Measurements from ENCODE around the gene PLCD4. TPM values are rescaled to one million over a fixed set of nuclear protein-coding genes. Genes with fewer than 3 reads are reported as not detected.

The PLCD4 gene
- total RNA-seq, 1 donor from 2014 or later, result 1.9 TPM

DNA sequence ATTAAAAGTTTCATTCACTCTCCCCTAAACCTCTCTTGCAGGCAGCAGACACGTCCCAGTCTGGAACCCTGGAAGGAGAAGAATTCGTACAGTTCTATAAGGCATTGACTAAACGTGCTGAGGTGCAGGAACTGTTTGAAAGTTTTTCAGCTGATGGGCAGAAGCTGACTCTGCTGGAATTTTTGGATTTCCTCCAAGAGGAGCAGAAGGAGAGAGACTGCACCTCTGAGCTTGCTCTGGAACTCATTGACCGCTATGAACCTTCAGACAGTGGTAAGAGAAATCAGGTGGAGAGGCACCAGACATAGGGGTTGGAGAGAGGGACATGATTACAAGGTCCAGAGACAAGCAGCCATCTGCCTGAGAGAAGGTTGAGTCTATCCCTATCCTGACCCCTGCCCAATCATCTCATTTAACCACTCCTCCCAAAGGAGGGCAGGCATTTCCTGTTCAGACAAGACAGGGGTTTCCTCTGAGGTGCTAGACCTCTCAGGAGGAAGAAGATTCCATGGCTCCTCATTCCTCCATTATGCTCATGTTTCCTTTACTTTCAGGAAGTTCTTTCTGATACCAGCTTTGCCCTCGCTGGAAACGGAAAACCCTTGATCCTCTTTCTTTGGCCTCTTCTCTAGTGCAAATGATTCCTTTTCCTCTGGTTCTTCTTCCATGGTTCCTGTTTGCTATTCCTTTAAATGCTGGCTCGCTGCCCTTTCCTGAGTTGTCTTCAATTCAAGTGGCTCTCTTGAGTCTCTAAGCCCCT, 15.1 kb downstream of the PLCD4 start:
- H3K27me3 ChIP-seq, result no peaks in the 10 kb centered on the region
- no peak for DNase-seq (ENCODE audit: low spot score in 2 of 2)
- H3K9me3 ChIP-seq, result no peaks in the 10 kb centered on the region
- no peak overlapping the region for H3K4me3 ChIP-seq
- TF ChIP-seq, protein P1, sequence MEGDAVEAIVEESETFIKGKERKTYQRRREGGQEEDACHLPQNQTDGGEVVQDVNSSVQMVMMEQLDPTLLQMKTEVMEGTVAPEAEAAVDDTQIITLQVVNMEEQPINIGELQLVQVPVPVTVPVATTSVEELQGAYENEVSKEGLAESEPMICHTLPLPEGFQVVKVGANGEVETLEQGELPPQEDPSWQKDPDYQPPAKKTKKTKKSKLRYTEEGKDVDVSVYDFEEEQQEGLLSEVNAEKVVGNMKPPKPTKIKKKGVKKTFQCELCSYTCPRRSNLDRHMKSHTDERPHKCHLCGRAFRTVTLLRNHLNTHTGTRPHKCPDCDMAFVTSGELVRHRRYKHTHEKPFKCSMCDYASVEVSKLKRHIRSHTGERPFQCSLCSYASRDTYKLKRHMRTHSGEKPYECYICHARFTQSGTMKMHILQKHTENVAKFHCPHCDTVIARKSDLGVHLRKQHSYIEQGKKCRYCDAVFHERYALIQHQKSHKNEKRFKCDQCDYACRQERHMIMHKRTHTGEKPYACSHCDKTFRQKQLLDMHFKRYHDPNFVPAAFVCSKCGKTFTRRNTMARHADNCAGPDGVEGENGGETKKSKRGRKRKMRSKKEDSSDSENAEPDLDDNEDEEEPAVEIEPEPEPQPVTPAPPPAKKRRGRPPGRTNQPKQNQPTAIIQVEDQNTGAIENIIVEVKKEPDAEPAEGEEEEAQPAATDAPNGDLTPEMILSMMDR (IDR thresholded peaks at IDR 0.05), result no peak
- intact Hi-C loops (cut with DNase I), result no loop called here
- no peak overlapping the region for H3K27ac ChIP-seq
- no peaks in the 10 kb centered on the region for H3K4me1 ChIP-seq
- peaks cover 0 to 3% of the 10 kb centered on the region in 2 donors for H3K36me3 ChIP-seq

DNA sequence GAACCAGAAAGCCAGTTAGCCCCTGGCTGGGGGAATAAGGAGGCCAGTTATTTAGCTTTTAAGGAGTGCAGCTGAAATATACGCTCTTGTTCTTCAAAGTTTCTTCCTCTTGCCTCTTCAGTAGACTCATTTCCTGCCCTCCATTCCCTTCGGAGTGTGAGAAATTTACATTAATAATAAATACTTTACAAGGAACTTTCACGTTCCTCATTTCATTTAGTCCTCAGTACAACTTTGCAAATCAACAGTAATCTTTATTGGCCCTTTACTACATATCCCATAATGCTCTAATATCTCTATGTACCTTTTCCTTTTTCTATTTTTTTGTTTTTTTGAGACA, 15.6 kb downstream of the PLCD4 start:
- H3K4me1 ChIP-seq, result no peaks in the 10 kb centered on the region
- peaks cover 0 to 3% of the 10 kb centered on the region in 2 donors for H3K36me3 ChIP-seq
- intact Hi-C loops (cut with DNase I), result no loop called here
- no peak for DNase-seq (ENCODE audit: low spot score in 2 of 2)
- no peak overlapping the region for H3K27ac ChIP-seq
- no peak overlapping the region for H3K4me3 ChIP-seq
- no peaks in the 10 kb centered on the region for H3K27me3 ChIP-seq
- TF ChIP-seq, protein P1 (IDR thresholded peaks at IDR 0.05), result no peak
- no peaks in the 10 kb centered on the region for H3K9me3 ChIP-seq

DNA sequence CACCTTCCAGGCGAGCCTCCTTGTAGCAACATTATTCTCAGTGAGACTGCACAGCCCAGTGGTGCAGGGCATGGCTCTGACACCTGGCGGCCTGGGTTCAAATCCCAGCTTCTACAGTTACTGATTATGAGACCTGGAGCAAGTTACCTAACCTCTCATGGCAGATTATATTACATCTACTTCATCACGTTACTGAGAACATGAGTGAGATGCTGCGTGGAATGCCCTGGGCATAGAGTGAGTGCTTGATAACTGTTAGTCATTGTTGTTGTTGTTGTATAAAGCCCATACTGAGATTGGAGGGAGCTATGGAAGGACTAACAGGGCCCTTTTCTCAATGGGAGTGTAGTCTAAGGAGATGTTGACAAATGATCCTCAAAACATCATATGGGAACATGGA, 18.7 kb downstream of the PLCD4 start:
- TF ChIP-seq, protein P1 (IDR thresholded peaks at IDR 0.05), result no peak
- no peak for DNase-seq (ENCODE audit: low spot score in 2 of 2)
- Histone ChIP-seq H3K4me3 (no peak overlapping the region), H3K27me3 (no peaks in the 10 kb centered on the region), H3K9me3 (no peaks in the 10 kb centered on the region), H3K27ac (no peak overlapping the region), H3K4me1 (no peaks in the 10 kb centered on the region), H3K36me3 (peaks cover 0 to 7% of the 10 kb centered on the region in 2 donors)
- intact Hi-C loops (cut with DNase I), result no loop called here

DNA sequence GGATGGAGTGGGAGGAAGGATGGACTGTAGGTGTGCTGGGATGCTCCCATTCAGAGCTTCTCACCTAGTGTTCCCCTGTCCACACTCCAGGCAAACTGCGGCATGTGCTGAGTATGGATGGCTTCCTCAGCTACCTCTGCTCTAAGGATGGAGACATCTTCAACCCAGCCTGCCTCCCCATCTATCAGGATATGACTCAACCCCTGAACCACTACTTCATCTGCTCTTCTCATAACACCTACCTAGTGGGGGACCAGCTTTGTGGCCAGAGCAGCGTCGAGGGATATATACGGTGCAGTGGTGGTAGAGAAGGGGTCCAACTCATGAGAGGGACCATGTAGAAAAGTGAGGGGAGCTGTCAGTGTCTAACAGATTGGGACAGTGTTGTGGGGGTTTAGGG, 20.2 kb downstream of the PLCD4 start:
- intact Hi-C loops (cut with DNase I), result no loop called here
- TF ChIP-seq, protein P1 (IDR thresholded peaks at IDR 0.05), result no peak
- Histone ChIP-seq H3K4me1 (no peaks in the 10 kb centered on the region), H3K4me3 (no peak overlapping the region), H3K27ac (no peak overlapping the region), H3K36me3 (peaks cover 0 to 7% of the 10 kb centered on the region in 2 donors), H3K27me3 (no peaks in the 10 kb centered on the region), H3K9me3 (no peaks in the 10 kb centered on the region)
- no peak for DNase-seq (ENCODE audit: low spot score in 2 of 2)

DNA sequence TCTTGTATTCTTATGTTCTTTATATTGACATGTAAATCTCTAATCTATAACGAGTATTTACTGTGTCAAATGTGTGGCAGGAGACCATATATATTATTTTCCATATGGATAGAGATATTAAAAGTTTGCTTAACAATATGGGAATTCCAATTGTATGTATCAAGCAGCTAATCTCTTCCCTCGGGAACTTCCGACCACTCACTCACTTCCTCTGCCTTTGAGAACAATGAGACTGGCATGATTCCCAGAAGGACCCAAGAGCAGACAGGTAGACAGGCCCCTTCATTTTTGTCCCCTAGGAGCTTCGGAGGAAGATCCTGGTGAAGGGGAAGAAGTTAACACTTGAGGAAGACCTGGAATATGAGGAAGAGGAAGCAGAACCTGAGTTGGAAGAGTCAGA, 24.1 kb downstream of the PLCD4 start:
- intact Hi-C loops (cut with DNase I), result no loop called here
- no peak overlapping the region for H3K4me3 ChIP-seq
- TF ChIP-seq, protein P1 (IDR thresholded peaks at IDR 0.05), result no peak
- no peaks in the 10 kb centered on the region for H3K9me3 ChIP-seq
- no peak overlapping the region for H3K27ac ChIP-seq
- no peak for DNase-seq (ENCODE audit: low spot score in 2 of 2)
- no peaks in the 10 kb centered on the region for H3K27me3 ChIP-seq
- peaks cover 24 to 28% of the 10 kb centered on the region in 2 donors for H3K36me3 ChIP-seq
- H3K4me1 ChIP-seq, result no peaks in the 10 kb centered on the region

Data from ascending aorta (tissue), 2 donors.